HK-2 (cell line): ENCODE measurements around the gene RAB6A.
"Not testable (repeated sequence)": the region's sequence is repeated elsewhere in the genome, so short reads cannot be mapped to it uniquely, and the experiment has no call there.

Experiments
- DNase-seq: peaks from one replicate; pipeline ENCODE4 v3.0.0-alpha.2; 2018; ENCODE audit not compliant: unreplicated experiment

Gene RAB6A

GRCh38 chr11:73762732-73763131 lies 1.9 kb upstream of the RAB6A start:
- no peak for DNase-seq

- no peak for DNase-seq
Observed at GRCh38 chr11:73761403-73761945, 600 bp upstream of the RAB6A start.

GRCh38 chr11:73760135-73760678 lies 667 bp downstream of the RAB6A start:
- peak; percentile 37 for DNase-seq

- no peak for DNase-seq
Observed at GRCh38 chr11:73759610-73760134, 1.2 kb downstream of the RAB6A start.

- DNase-seq = no peak
Observed at GRCh38 chr11:73758451-73758850, 2.4 kb downstream of the RAB6A start.

GRCh38 chr11:73757598-73757997 lies 3.3 kb downstream of the RAB6A start:
- no peak for DNase-seq

GRCh38 chr11:73755670-73756069 lies 5.2 kb downstream of the RAB6A start:
- no peak for DNase-seq

GRCh38 chr11:73753938-73754337 lies 6.9 kb downstream of the RAB6A start:
- DNase-seq = no peak

- no peak for DNase-seq
Observed at GRCh38 chr11:73752903-73753302, 8.0 kb downstream of the RAB6A start.

GRCh38 chr11:73752216-73752867 lies 8.5 kb downstream of the RAB6A start:
- no peak for DNase-seq

GRCh38 chr11:73750862-73751261 lies 10.0 kb downstream of the RAB6A start:
- DNase-seq = not testable (repeated sequence)

GRCh38 chr11:73750228-73750627 lies 10.6 kb downstream of the RAB6A start:
- no peak for DNase-seq

GRCh38 chr11:73749118-73749517 lies 11.8 kb downstream of the RAB6A start:
- no peak for DNase-seq

- DNase-seq = no peak
Observed at GRCh38 chr11:73748300-73748699, 12.6 kb downstream of the RAB6A start.

GRCh38 chr11:73747762-73748161 lies 13.1 kb downstream of the RAB6A start:
- no peak for DNase-seq

GRCh38 chr11:73746701-73747100 lies 14.2 kb downstream of the RAB6A start:
- DNase-seq = no peak

- DNase-seq = no peak
Observed at GRCh38 chr11:73743045-73743444, 17.8 kb downstream of the RAB6A start.

GRCh38 chr11:73735959-73736358 lies 24.9 kb downstream of the RAB6A start:
- DNase-seq = not testable (repeated sequence)

- DNase-seq = no peak
Observed at GRCh38 chr11:73734993-73735392, 25.9 kb downstream of the RAB6A start.

GRCh38 chr11:73734011-73734410 lies 26.9 kb downstream of the RAB6A start:
- DNase-seq = not testable (repeated sequence)

GRCh38 chr11:73732936-73733335 lies 27.9 kb downstream of the RAB6A start:
- not testable (repeated sequence) for DNase-seq

- no peak for DNase-seq
Observed at GRCh38 chr11:73729594-73730206, 31.2 kb downstream of the RAB6A start.

GRCh38 chr11:73728000-73728399 lies 32.9 kb downstream of the RAB6A start:
- DNase-seq = no peak
